A549 (cell line): ENCODE data around the gene CIAPIN1. TPM values are rescaled to one million over a fixed set of nuclear protein-coding genes. Genes with fewer than 3 reads are reported as not detected.

Experiments used
- BHLHE40 ChIP-seq: IDR thresholded peaks from 2 replicates; pipeline ENCODE4 v1.6.1; 2012; ENCODE audit warnings: low read depth, low read length, inconsistent platforms
- CHD2 ChIP-seq: fragments of 150-350 bp; IDR thresholded peaks from 2 replicates; pipeline ENCODE4 v1.6.1; 2014; ENCODE audit warnings: low read length; ENCODE audit not compliant: partially characterized antibody
- EP300 ChIP-seq, 2 experiments: fragments of >200 bp; sonication (Bioruptor Twin); formaldehyde crosslinking; IDR thresholded peaks; 2 replicates in 1 of 2; 3 replicates in 1 of 2; pipeline ENCODE4 v1.6.1; 2016 to 2017
- FOSL2 ChIP-seq, 2 experiments: fragments of 450-650 bp in 1 of 2; fragments of >200 bp in 1 of 2; sonication (Bioruptor Twin) in 1 of 2; formaldehyde crosslinking; IDR thresholded peaks; 2 replicates each; pipeline versions ENCODE4 v1.5.0 to v1.6.1; 2016 to 2020; ENCODE audit warnings: mild to moderate bottlenecking in 1 of 2, moderate library complexity in 1 of 2
- HOXA7 ChIP-seq: fragments of 250-450 bp; sonication (Bioruptor Pico); IDR thresholded peaks from 2 replicates; pipeline ENCODE4 v1.5.0; 2020; ENCODE audit warnings: mild to moderate bottlenecking, moderate library complexity
- HOXB5 ChIP-seq: fragments of 250-450 bp; sonication (Bioruptor Pico); IDR thresholded peaks from 2 replicates; pipeline ENCODE4 v1.5.0; 2020; ENCODE audit warnings: mild to moderate bottlenecking, moderate library complexity
- MAFK ChIP-seq: fragments of 450-650 bp; IDR thresholded peaks from 2 replicates; pipeline ENCODE4 v1.6.1; 2014; ENCODE audit not compliant: partially characterized antibody
- MAZ ChIP-seq: fragments of 150-350 bp; IDR thresholded peaks from 2 replicates; pipeline ENCODE4 v1.6.1; 2014; ENCODE audit warnings: antibody characterized with exemption, low read depth, low read length, borderline replicate concordance
- MYC ChIP-seq: IDR thresholded peaks from 2 replicates; pipeline ENCODE4 v1.6.1; 2012; ENCODE audit warnings: mild to moderate bottlenecking, inconsistent platforms, low read length, improper control_type of control experiment, borderline replicate concordance
- NFE2L2 ChIP-seq: fragments of 150-350 bp; conservative IDR thresholded peaks from 2 replicates; pipeline ENCODE4 v1.6.1; 2014; ENCODE audit warnings: low read length
- NPAS2 ChIP-seq: fragments of 250-450 bp; sonication (Bioruptor Pico); IDR thresholded peaks from 2 replicates; pipeline ENCODE4 v1.8.0; 2022; ENCODE audit warnings: mild to moderate bottlenecking, moderate library complexity, borderline replicate concordance
- PHF8 ChIP-seq: fragments of 200-600 bp; sonication (generic); IDR thresholded peaks from 2 replicates; pipeline ENCODE4 v1.6.1; 2016; ENCODE audit warnings: low read depth, mild to moderate bottlenecking, antibody characterized with exemption, moderate library complexity, borderline replicate concordance
- POLR2AphosphoS2 ChIP-seq: conservative IDR thresholded peaks from 2 replicates; pipeline ENCODE4 v1.6.1; 2012; ENCODE audit warnings: low read length, improper control_type of control experiment, inconsistent platforms
- RAD21 ChIP-seq, 2 experiments: fragments of >200 bp in 1 of 2; sonication (Bioruptor Twin) in 1 of 2; formaldehyde crosslinking in 1 of 2; IDR thresholded peaks in 1 of 2; conservative IDR thresholded peaks in 1 of 2; 2 replicates in 1 of 2; 3 replicates in 1 of 2; pipeline ENCODE4 v1.6.1; 2012 to 2018; ENCODE audit warnings: inconsistent platforms in 1 of 2
- RARB ChIP-seq: fragments of 250-450 bp; sonication (Bioruptor Pico); IDR thresholded peaks from 2 replicates; pipeline ENCODE4 v1.8.0; 2021; ENCODE audit warnings: mild to moderate bottlenecking, moderate library complexity
- TP53 ChIP-seq: fragments of 250-450 bp; sonication (Bioruptor Pico); IDR thresholded peaks from 2 replicates; pipeline ENCODE4 v1.5.0; 2021; ENCODE audit warnings: mild to moderate bottlenecking, moderate library complexity
- ZFP36 ChIP-seq: fragments of 450-650 bp; IDR thresholded peaks from 2 replicates; pipeline ENCODE4 v1.6.1; 2014; ENCODE audit warnings: borderline replicate concordance; ENCODE audit not compliant: partially characterized antibody
- polyA plus RNA-seq, 4 experiments: library from polyadenylated mRNA; depleted of rRNA in 3 of 4; stranded (reverse); fragments of >200 nt; fragmentation: RNase III in 1 of 4; extraction: RNeasy Plus Mini Kit Qiagen cat#74134 plus additional on column Dnase treatment in 1 of 4; gene quantifications; 2 replicates in 3 of 4; 3 replicates in 1 of 4; pipeline ENCODE4 v1.2.3, GENCODE V29; 2011 to 2017
- TF ChIP-seq, protein P1 (sequence below): fragments of >200 bp; sonication (Bioruptor Twin); formaldehyde crosslinking; IDR thresholded peaks from 2 replicates; pipeline ENCODE4 v1.6.1; 2016
- TF ChIP-seq, protein P2 (sequence below): fragments of 250-450 bp; sonication (Bioruptor Pico); IDR thresholded peaks from 2 replicates; pipeline ENCODE4 v1.5.0; 2021; ENCODE audit warnings: mild to moderate bottlenecking, moderate library complexity, borderline replicate concordance
- TF ChIP-seq, protein P3 (sequence below): fragments of 250-450 bp; sonication (Bioruptor Pico); IDR thresholded peaks from 2 replicates; pipeline ENCODE4 v1.5.0; 2020; ENCODE audit warnings: low read depth, mild to moderate bottlenecking, moderate library complexity
- TF ChIP-seq, protein P4 (sequence below): fragments of 450-650 bp; IDR thresholded peaks from 2 replicates; pipeline ENCODE4 v1.6.1; 2014; ENCODE audit warnings: antibody characterized with exemption
- TF ChIP-seq, protein P5 (sequence below): fragments of >200 bp; sonication (Bioruptor Twin); formaldehyde crosslinking; IDR thresholded peaks from 3 replicates; pipeline ENCODE4 v1.6.1; 2016

CIAPIN1 gene
- polyA plus RNA-seq, 2 of the 4 experiments (the other 2 are of a cell fraction) = 71.5 to 101 TPM

DNA sequence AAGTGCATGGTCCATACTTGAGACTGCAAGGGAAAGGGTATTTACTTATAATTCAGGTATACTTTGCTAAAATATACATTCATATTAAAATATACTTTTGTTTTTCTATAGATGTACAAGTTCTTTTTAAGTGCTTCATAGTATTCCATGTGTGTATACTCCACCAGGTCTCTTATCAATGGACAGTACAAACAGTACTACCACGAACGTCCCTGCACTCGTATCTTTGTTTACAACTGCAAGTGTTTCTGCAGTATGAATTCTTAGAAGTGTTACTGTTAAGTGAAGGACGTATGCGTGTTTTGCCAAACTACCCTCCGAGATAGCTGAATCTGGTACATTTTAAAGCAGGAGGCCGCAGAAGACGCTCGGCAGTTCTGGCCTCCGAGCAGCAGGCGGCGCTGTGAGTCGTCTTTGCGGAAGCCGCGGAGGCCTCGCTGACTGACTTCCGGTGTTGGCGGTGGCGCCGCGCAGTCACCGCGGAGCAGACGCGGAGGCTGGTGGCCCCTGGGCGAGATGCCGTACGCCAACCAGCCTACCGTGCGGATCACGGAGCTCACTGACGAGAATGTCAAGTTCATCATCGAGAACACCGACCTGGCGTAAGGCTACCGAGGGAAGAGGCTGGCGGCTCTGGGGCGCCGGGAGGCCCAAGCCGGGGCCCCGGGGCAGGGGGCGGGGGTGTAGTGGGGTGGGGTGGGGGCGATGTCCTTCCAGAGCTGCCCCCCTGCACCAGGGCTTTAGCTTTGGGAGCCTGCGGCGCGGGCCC is 15.2 kb upstream of the CIAPIN1 start, which contains the start of gene POLR2C (continued):
- TF ChIP-seq MYC = 0 out of 2 replicates have a peak, but pooled peaks have one; percentile 39
- no peak for TF ChIP-seq MAFK
- TF ChIP-seq HOXB5 = no peak
- TF ChIP-seq, protein P1, sequence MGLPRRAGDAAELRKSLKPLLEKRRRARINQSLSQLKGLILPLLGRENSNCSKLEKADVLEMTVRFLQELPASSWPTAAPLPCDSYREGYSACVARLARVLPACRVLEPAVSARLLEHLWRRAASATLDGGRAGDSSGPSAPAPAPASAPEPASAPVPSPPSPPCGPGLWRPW = no peak
- no peak for TF ChIP-seq NFE2L2
- no peak for TF ChIP-seq EP300 (IDR thresholded peaks at IDR 0.05)
- no peak for TF ChIP-seq CHD2
- peak; percentile 89; the same call in 1 of the 2 replicates for TF ChIP-seq PHF8
- no peak for TF ChIP-seq RARB
- TF ChIP-seq POLR2AphosphoS2 = no peak
- TF ChIP-seq RAD21 (conservative IDR thresholded peaks at IDR 0.05 in 1 of 2, IDR thresholded peaks at IDR 0.05 in 1 of 2) = peak; percentile 39 to 56; a peak in 4 of 5 replicates
- TF ChIP-seq, protein P2, sequence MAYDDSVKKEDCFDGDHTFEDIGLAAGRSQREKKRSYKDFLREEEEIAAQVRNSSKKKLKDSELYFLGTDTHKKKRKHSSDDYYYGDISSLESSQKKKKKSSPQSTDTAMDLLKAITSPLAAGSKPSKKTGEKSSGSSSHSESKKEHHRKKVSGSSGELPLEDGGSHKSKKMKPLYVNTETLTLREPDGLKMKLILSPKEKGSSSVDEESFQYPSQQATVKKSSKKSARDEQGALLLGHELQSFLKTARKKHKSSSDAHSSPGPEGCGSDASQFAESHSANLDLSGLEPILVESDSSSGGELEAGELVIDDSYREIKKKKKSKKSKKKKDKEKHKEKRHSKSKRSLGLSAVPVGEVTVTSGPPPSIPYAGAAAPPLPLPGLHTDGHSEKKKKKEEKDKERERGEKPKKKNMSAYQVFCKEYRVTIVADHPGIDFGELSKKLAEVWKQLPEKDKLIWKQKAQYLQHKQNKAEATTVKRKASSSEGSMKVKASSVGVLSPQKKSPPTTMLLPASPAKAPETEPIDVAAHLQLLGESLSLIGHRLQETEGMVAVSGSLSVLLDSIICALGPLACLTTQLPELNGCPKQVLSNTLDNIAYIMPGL = peak; percentile 81; the same call in 1 of the 2 replicates
- no peak for TF ChIP-seq FOSL2 (IDR thresholded peaks at IDR 0.05)
- peak; percentile 33; the same call in 1 of the 2 replicates for TF ChIP-seq FOSL2 (CRISPR knock-in tag; IDR thresholded peaks at IDR 0.05)
- TF ChIP-seq NPAS2 (CRISPR knock-in tag) = no peak
- TF ChIP-seq, protein P3, sequence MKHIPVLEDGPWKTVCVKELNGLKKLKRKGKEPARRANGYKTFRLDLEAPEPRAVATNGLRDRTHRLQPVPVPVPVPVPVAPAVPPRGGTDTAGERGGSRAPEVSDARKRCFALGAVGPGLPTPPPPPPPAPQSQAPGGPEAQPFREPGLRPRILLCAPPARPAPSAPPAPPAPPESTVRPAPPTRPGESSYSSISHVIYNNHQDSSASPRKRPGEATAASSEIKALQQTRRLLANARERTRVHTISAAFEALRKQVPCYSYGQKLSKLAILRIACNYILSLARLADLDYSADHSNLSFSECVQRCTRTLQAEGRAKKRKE (CRISPR knock-in tag) = no peak
- no peak for TF ChIP-seq ZFP36
- TF ChIP-seq MAZ = peak; percentile 58; the same call in 1 of the 2 replicates
- TF ChIP-seq, protein P4, sequence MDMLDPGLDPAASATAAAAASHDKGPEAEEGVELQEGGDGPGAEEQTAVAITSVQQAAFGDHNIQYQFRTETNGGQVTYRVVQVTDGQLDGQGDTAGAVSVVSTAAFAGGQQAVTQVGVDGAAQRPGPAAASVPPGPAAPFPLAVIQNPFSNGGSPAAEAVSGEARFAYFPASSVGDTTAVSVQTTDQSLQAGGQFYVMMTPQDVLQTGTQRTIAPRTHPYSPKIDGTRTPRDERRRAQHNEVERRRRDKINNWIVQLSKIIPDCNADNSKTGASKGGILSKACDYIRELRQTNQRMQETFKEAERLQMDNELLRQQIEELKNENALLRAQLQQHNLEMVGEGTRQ = no peak
- no peak for TF ChIP-seq TP53
- TF ChIP-seq BHLHE40 = no peak
- TF ChIP-seq HOXA7 = no peak
- TF ChIP-seq, protein P5, sequence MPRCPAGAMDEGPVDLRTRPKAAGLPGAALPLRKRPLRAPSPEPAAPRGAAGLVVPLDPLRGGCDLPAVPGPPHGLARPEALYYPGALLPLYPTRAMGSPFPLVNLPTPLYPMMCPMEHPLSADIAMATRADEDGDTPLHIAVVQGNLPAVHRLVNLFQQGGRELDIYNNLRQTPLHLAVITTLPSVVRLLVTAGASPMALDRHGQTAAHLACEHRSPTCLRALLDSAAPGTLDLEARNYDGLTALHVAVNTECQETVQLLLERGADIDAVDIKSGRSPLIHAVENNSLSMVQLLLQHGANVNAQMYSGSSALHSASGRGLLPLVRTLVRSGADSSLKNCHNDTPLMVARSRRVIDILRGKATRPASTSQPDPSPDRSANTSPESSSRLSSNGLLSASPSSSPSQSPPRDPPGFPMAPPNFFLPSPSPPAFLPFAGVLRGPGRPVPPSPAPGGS = peak; percentile 84; the same call in 2 of the 3 replicates
